ENCODE measurements around the gene TOP3B. TPM values are rescaled to one million over a fixed set of nuclear protein-coding genes. Genes with fewer than 3 reads are reported as not detected.

The TOP3B gene
- total and polyA plus RNA-seq, 2 donors from 2014 or later = 8.1 to 26.7 TPM

DNA sequence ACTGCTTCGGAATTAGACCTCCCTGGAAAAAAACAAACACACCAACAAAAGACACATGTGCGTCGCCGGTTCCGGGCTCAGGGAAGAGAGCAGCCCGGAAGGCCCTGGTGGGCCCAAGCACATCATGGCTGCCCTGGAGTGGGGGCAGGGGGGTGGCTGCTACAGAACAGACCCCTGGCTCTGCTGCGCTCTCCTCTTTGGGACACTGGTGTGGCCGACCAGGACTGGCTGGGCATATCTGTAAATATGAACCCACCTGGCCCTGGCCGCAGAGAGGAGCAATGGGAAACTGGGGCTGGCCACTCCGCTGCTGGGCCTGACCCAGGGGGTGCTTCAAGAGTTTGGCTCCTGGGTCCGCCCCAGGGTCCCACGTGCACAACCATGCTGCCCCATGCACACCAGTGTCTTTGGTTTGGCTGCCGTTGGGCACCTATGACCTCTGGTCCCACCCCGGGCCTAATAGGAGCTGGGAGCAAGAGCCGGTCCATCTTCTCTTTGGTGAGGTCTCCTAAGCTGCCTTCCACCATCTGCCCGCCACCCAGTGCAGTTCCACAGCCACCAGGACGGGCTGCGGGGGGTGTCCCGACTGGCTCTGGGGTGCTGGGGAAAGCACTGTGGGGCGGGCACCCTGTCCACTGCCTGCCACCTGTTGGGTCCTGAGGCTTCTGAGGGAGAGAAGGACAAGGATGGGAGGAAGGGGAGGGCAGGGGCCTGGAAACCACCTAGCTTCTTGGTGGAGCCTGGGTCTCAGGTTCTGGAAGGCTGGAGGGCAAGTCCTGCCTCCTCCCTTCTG is 60.0 kb downstream of the TOP3B start:
- no peak for TF ChIP-seq CTCF (IDR thresholded peaks at IDR 0.05; ENCODE audit: borderline replicate concordance, extremely low read depth, insufficient read depth)
- Histone ChIP-seq H3K4me1 (ENCODE audit: control insufficient read depth in 2 of 3, insufficient read depth in 2 of 3, low read depth in 1 of 3, low read length in 3 of 3) (no peaks in the 10 kb centered on the region), H3K36me3 (ENCODE audit: control insufficient read depth in 2 of 3, insufficient read depth in 3 of 3, low read length in 3 of 3) (peaks cover 0 to 9% (median 0%) of the 10 kb centered on the region in 3 donors), H3K9me3 (ENCODE audit: control insufficient read depth in 2 of 3, insufficient read depth in 1 of 3, low read length in 3 of 3) (no peaks in the 10 kb centered on the region), H3K27ac (ENCODE audit: low read depth in 2 of 2, low read length in 2 of 2) (no peak overlapping the region), H3K27me3 (ENCODE audit: control insufficient read depth, insufficient read depth, low read length) (no peaks in the 10 kb centered on the region), H3K9ac (ENCODE audit: low read length in 3 of 3) (no peak overlapping the region), H3K4me3 (ENCODE audit: low read length in 3 of 3) (no peak overlapping the region)
- intact Hi-C loops (cut with DNase I) = no loop called here
- DNase-seq (peak in 1 of 5 donors; percentile 63), FAIRE-seq (no peak)

- Histone ChIP-seq H3K27ac (ENCODE audit: low read depth in 2 of 2, low read length in 2 of 2) (no peak overlapping the region), H3K4me1 (ENCODE audit: control insufficient read depth in 2 of 3, insufficient read depth in 2 of 3, low read depth in 1 of 3, low read length in 3 of 3) (peaks cover 0 to 4% (median 0%) of the 10 kb centered on the region in 3 donors), H3K9me3 (ENCODE audit: control insufficient read depth in 2 of 3, insufficient read depth in 1 of 3, low read length in 3 of 3) (no peaks in the 10 kb centered on the region), H3K9ac (ENCODE audit: low read length in 3 of 3) (no peak overlapping the region), H3K4me3 (ENCODE audit: low read length in 3 of 3) (no peak overlapping the region), H3K27me3 (ENCODE audit: control insufficient read depth, insufficient read depth, low read length) (no peaks in the 10 kb centered on the region), H3K36me3 (ENCODE audit: control insufficient read depth in 2 of 3, insufficient read depth in 3 of 3, low read length in 3 of 3) (peaks cover 0 to 9% (median 0%) of the 10 kb centered on the region in 3 donors)
- no peak for TF ChIP-seq CTCF (IDR thresholded peaks at IDR 0.05; ENCODE audit: borderline replicate concordance, extremely low read depth, insufficient read depth)
- DNase-seq (peak in 1 of 5 donors; percentile 61), FAIRE-seq (no peak)
- intact Hi-C loops (cut with DNase I) = no loop called here
Measured at GRCh38 chr22:21921729-21922128, 60.9 kb downstream of the TOP3B start.

- intact Hi-C loops (cut with DNase I) = no loop called here
- Histone ChIP-seq H3K4me3 (ENCODE audit: low read length in 3 of 3) (no peak overlapping the region), H3K27ac (ENCODE audit: low read depth in 2 of 2, low read length in 2 of 2) (no peak overlapping the region), H3K36me3 (ENCODE audit: control insufficient read depth in 2 of 3, insufficient read depth in 3 of 3, low read length in 3 of 3) (peaks cover 0 to 9% (median 0%) of the 10 kb centered on the region in 3 donors), H3K27me3 (ENCODE audit: control insufficient read depth, insufficient read depth, low read length) (no peaks in the 10 kb centered on the region), H3K9ac (ENCODE audit: low read length in 3 of 3) (no peak overlapping the region), H3K4me1 (ENCODE audit: control insufficient read depth in 2 of 3, insufficient read depth in 2 of 3, low read depth in 1 of 3, low read length in 3 of 3) (peaks cover 0 to 5% (median 0%) of the 10 kb centered on the region in 3 donors), H3K9me3 (ENCODE audit: control insufficient read depth in 2 of 3, insufficient read depth in 1 of 3, low read length in 3 of 3) (no peaks in the 10 kb centered on the region)
- FAIRE-seq (no peak), DNase-seq (no peak)
- no peak for TF ChIP-seq CTCF (IDR thresholded peaks at IDR 0.05; ENCODE audit: borderline replicate concordance, extremely low read depth, insufficient read depth)
Measured at GRCh38 chr22:21921184-21921721, 61.3 kb downstream of the TOP3B start.

All from kidney (tissue), 14 donors.